ENCODE data around the gene CDH4. TPM values are rescaled to one million over a fixed set of nuclear protein-coding genes. Genes with fewer than 3 reads are reported as not detected.

Gene CDH4
- total RNA-seq, 1 experiment from 2014 or later: 25.0 TPM

DNA sequence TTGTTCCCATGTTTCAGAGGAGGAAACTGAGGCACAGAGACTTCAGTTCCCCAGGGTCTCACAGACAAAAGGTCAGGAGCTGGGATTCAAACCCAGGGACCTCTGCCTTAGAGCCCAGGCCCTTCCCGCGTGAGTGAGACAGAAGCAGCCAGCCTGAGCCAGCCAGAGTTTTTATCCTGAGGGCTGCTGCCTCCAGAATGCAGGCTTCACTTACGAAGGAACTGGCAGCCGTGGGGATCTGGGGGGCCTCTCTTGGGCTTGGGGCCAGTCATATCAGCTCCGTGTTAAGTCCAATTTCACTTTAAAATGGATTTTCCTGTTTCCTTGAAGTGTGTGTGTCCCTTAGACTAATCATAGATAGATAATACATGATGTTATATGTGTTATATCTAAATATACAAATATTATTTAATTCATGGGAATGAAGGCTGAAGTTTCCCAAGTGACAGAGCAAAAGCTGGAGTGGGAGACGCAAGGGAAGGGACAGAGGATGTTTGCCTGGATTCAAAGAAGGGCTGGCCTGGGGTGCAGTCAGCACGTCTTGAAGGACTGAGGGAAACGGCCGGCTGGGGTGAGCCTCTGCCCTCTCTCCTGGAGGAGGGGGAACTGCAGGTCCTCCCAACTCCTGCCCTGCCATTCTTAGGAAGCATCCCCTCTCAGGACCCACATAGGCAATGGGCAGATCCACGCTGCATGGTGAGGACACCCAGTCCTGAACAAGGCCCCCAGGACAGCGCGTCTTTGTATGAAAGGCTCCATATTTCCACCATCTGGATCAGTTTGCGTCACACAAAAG is 320.1 kb downstream of the CDH4 start:
- intact Hi-C loops (cut with micrococcal nuclease): no loop called here
- POLR2A ChIA-PET: interaction anchor here (0.6 kb wide), 1 partner anchor 97 kb away, joined by 3 read pairs; no protein-coding TSS in a partner anchor
- H3K4me1 Mint-ChIP-seq (ENCODE audit: insufficient read depth, unreplicated experiment): no peaks in the 10 kb centered on the region
- no peaks in the 10 kb centered on the region for H3K27me3 Mint-ChIP-seq (ENCODE audit: insufficient read depth, unreplicated experiment)
- no peak for DNase-seq (ENCODE audit: unreplicated experiment)
- TF ChIP-seq, protein P1, sequence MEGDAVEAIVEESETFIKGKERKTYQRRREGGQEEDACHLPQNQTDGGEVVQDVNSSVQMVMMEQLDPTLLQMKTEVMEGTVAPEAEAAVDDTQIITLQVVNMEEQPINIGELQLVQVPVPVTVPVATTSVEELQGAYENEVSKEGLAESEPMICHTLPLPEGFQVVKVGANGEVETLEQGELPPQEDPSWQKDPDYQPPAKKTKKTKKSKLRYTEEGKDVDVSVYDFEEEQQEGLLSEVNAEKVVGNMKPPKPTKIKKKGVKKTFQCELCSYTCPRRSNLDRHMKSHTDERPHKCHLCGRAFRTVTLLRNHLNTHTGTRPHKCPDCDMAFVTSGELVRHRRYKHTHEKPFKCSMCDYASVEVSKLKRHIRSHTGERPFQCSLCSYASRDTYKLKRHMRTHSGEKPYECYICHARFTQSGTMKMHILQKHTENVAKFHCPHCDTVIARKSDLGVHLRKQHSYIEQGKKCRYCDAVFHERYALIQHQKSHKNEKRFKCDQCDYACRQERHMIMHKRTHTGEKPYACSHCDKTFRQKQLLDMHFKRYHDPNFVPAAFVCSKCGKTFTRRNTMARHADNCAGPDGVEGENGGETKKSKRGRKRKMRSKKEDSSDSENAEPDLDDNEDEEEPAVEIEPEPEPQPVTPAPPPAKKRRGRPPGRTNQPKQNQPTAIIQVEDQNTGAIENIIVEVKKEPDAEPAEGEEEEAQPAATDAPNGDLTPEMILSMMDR (IDR thresholded peaks at IDR 0.05; ENCODE audit: unreplicated experiment): no peak
- CTCF ChIA-PET: interaction anchor here (0.8 kb wide), 1 partner anchor 316 kb away, joined by 3 read pairs; no protein-coding TSS in a partner anchor
- no TSS peak for BruUV-seq (replicated peaks)
- H3K9me3 Mint-ChIP-seq (ENCODE audit: unreplicated experiment): peaks cover 7% of the 10 kb centered on the region
- no peak overlapping the region for H3K27ac Mint-ChIP-seq (ENCODE audit: low read depth, unreplicated experiment)
- H3K4me3 Mint-ChIP-seq (ENCODE audit: unreplicated experiment): no peak overlapping the region
- H3K36me3 Mint-ChIP-seq (ENCODE audit: insufficient read depth, unreplicated experiment): no peaks in the 10 kb centered on the region

DNA sequence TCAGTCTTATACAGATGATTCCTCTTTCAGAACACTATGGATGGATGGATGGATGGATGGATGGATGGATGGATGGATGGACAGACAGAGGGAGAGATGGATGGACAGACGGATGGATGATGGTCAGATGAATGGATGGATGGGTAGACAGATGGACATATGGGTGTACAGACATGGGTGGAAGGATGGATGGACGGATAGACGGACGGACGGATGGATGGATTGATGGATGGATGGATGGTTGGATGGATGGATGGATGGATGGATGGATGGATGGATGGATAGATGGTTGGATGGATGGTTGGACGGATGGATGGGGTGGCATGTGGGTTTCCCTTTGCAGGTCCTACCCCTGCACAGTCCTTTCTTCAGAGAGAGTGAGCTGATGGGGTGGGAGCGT is 320.7 kb downstream of the CDH4 start:
- Mint-ChIP-seq H3K27ac (ENCODE audit: low read depth, unreplicated experiment) (no peak overlapping the region), H3K9me3 (ENCODE audit: unreplicated experiment) (peaks cover 7% of the 10 kb centered on the region), H3K4me3 (ENCODE audit: unreplicated experiment) (no peak overlapping the region), H3K4me1 (ENCODE audit: insufficient read depth, unreplicated experiment) (no peaks in the 10 kb centered on the region), H3K27me3 (ENCODE audit: insufficient read depth, unreplicated experiment) (no peaks in the 10 kb centered on the region), H3K36me3 (ENCODE audit: insufficient read depth, unreplicated experiment) (no peaks in the 10 kb centered on the region)
- TF ChIP-seq, protein P1 (IDR thresholded peaks at IDR 0.05; ENCODE audit: unreplicated experiment): no peak
- ChIA-PET CTCF (no interaction called here), POLR2A (no interaction called here)
- intact Hi-C loops (cut with micrococcal nuclease): no loop called here
- no peak for DNase-seq (ENCODE audit: unreplicated experiment)
- no TSS peak for BruUV-seq (replicated peaks)

DNA sequence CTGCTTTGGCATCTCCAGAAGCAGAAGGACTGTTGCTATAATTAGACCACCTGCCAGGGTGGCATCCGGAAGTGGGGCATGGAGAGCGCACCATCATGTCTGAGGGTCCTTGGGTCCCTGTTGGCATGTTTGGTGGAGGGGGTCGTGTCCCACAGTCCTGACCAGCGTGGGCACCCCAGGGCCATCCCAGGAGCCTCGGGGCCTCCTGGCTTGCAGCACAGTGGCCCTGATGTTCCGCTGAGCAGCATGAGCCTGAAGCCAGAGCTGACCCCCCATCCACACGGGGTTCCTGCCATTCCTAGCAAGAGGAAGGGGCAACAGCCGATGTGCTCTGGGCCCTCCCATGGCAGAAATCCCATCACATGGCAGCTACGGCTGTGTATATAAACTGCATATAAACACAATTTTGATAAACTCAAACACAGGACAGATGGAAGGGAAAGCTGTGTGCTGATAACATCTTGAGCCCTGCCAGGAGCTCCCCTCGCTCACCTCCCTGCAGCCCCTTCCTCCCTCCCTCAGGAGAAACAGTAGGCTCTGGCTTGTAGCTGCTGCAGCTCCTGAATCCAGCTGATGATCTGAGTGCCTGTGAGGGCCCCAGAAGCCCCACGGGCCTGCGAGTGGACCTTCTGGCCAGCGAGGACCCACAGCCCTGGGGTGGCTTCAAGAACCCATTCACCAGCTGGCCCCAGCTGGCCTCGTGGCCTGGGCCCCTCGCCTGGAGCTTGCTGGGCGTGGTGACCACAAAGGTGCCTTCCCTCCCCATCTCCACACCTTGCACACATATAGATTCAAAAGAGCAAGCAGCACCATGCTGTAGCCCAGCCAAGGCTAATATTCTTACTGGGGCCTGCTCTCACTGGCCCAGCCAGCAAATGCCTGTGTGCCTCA is 321.6 kb downstream of the CDH4 start:
- ChIA-PET CTCF (no interaction called here), POLR2A (no interaction called here)
- BruUV-seq (replicated peaks): no TSS peak

More for the DNA sequence above, 321.6 kb downstream of the CDH4 start:
- TF ChIP-seq, protein P1 (IDR thresholded peaks at IDR 0.05; ENCODE audit: unreplicated experiment): no peak
- Mint-ChIP-seq H3K36me3 (ENCODE audit: insufficient read depth, unreplicated experiment) (no peaks in the 10 kb centered on the region), H3K27ac (ENCODE audit: low read depth, unreplicated experiment) (no peak overlapping the region), H3K4me3 (ENCODE audit: unreplicated experiment) (no peak overlapping the region), H3K27me3 (ENCODE audit: insufficient read depth, unreplicated experiment) (no peaks in the 10 kb centered on the region), H3K9me3 (ENCODE audit: unreplicated experiment) (peaks cover 7% of the 10 kb centered on the region), H3K4me1 (ENCODE audit: insufficient read depth, unreplicated experiment) (no peaks in the 10 kb centered on the region)
- intact Hi-C loops (cut with micrococcal nuclease): no loop called here
- DNase-seq (ENCODE audit: unreplicated experiment): no peak

Data from MCF 10A (cell line).